K562 (cell line): Measurements from ENCODE around the gene XPC. TPM values are rescaled to one million over a fixed set of nuclear protein-coding genes. Genes with fewer than 3 reads are reported as not detected.

Source experiments
- C11orf30 ChIP-seq: fragments of 450-650 bp; IDR thresholded peaks from 2 replicates; pipeline ENCODE4 v1.6.1; 2016; ENCODE audit warnings: low read depth, mild to moderate bottlenecking
- CEBPB ChIP-seq: fragments of 450-650 bp; IDR thresholded peaks from 2 replicates; pipeline ENCODE4 v1.6.1; 2016; ENCODE audit warnings: missing genetic modification characterization, missing compliant biosample characterization
- FOSL1 ChIP-seq: fragments of 200-800 bp; sonication (Bioruptor generic); conservative IDR thresholded peaks from 2 replicates; pipeline ENCODE4 v1.6.1; 2016; ENCODE audit warnings: missing genetic modification characterization, missing compliant biosample characterization
- MCM5 ChIP-seq: fragments of 450-650 bp; IDR thresholded peaks from 2 replicates; pipeline ENCODE4 v1.6.1; 2016; ENCODE audit warnings: low read depth
- PHB ChIP-seq: fragments of 250-450 bp; sonication (Bioruptor Pico); IDR thresholded peaks from 2 replicates; pipeline ENCODE4 v1.5.0; 2021
- PYGO2 ChIP-seq: fragments of 450-650 bp; IDR thresholded peaks from 2 replicates; pipeline ENCODE4 v1.6.1; 2016; ENCODE audit warnings: mild to moderate bottlenecking, missing genetic modification characterization, moderate library complexity, missing compliant biosample characterization
- RBBP5 ChIP-seq: fragments of 200-600 bp; sonication (generic); IDR thresholded peaks from 2 replicates; pipeline ENCODE4 v1.6.1; 2012; ENCODE audit warnings: borderline replicate concordance, mild to moderate bottlenecking, low read length, control low read depth, inconsistent platforms; ENCODE audit not compliant: insufficient read depth, poor library complexity, severe bottlenecking
- SIN3A ChIP-seq, 2 experiments: fragments of 150-350 bp in 1 of 2; IDR thresholded peaks; 2 replicates each; pipeline ENCODE4 v1.6.1; 2011 to 2016; ENCODE audit warnings: borderline replicate concordance in 2 of 2, low read depth in 2 of 2, low read length in 2 of 2, mild to moderate bottlenecking in 2 of 2, moderate library complexity in 2 of 2; ENCODE audit not compliant: control insufficient read depth in 1 of 2
- SRSF1 ChIP-seq: fragments of 200-400 bp; formaldehyde crosslinking; IDR thresholded peaks from 2 replicates; pipeline ENCODE4 v1.6.1; 2017; ENCODE audit warnings: mild to moderate bottlenecking, low read depth, low read length, moderate library complexity
- STAG1 ChIP-seq: sonication (generic); formaldehyde crosslinking; IDR thresholded peaks from 2 replicates; pipeline ENCODE4 v1.5.0; 2020; ENCODE audit warnings: missing genetic modification reagents, borderline replicate concordance
- TCF3 ChIP-seq: sonication (generic); formaldehyde crosslinking; IDR thresholded peaks from 2 replicates; pipeline ENCODE4 v1.4.0; 2020; ENCODE audit warnings: mild to moderate bottlenecking, missing genetic modification reagents
- TFAM ChIP-seq: fragments of 250-450 bp; sonication (Bioruptor Pico); conservative IDR thresholded peaks from 2 replicates; pipeline ENCODE4 v1.5.0; 2021; ENCODE audit warnings: mild to moderate bottlenecking, moderate library complexity
- ZFP30 ChIP-seq: fragments of 250-450 bp; sonication (Bioruptor Pico); IDR thresholded peaks from 2 replicates; pipeline ENCODE4 v1.8.0; 2022; ENCODE audit warnings: moderate library complexity, mild to moderate bottlenecking, inconsistent platforms, borderline replicate concordance
- ZNF324 ChIP-seq: fragments of 250-450 bp; sonication (Bioruptor Pico); IDR thresholded peaks from 2 replicates; pipeline ENCODE4 v1.4.0; 2020; ENCODE audit warnings: mild to moderate bottlenecking
- ZSCAN32 ChIP-seq: fragments of 450-650 bp; formaldehyde crosslinking; IDR thresholded peaks from 2 replicates; pipeline ENCODE4 v1.4.0; 2020; ENCODE audit warnings: mild to moderate bottlenecking, moderate library complexity
- polyA plus RNA-seq, 8 experiments: library from polyadenylated mRNA; depleted of rRNA in 4 of 8; stranded (reverse) in 5 of 8; unstranded in 3 of 8; fragments of >200 nt; fragmentation: Nextera tagmentation in 2 of 8; fragmentation: Illumina TruSeq in 1 of 8; extraction: Ambion mirVana in 2 of 8; extraction: Trizol in 1 of 8; gene quantifications; 2 replicates each; pipeline versions ENCODE4 v1.2.1 to v1.2.3, GENCODE V29; 2011 to 2014; ENCODE audit warnings: inconsistent platforms in 1 of 8, missing spikeins in 1 of 8
- total RNA-seq, 7 experiments: library from RNA; depleted of rRNA in 6 of 7; stranded (reverse); fragments of >200 nt in 6 of 7; fragmentation: Illumina TruSeq in 2 of 7; extraction: Trizol in 2 of 7; gene quantifications; 2 replicates each; pipeline versions ENCODE4 v1.2.1 to v1.2.3, GENCODE V29; 2011 to 2021; ENCODE audit warnings: low replicate concordance in 1 of 7
- TF ChIP-seq, protein P1 (sequence below): fragments of 250-450 bp; sonication (Bioruptor Pico); IDR thresholded peaks from 2 replicates; pipeline ENCODE4 v1.4.0; 2020; ENCODE audit warnings: mild to moderate bottlenecking, moderate library complexity
- TF ChIP-seq, protein P2 (sequence below): IDR thresholded peaks from 3 replicates; pipeline ENCODE4 v1.6.1; 2011; ENCODE audit warnings: borderline replicate concordance, mild to moderate bottlenecking, moderate library complexity; ENCODE audit not compliant: insufficient read length; ENCODE audit errors: extremely low read depth
- TF ChIP-seq, protein P3 (sequence below): fragments of 250-450 bp; sonication (Bioruptor Pico); IDR thresholded peaks from 2 replicates; pipeline ENCODE4 v1.8.0; 2021; ENCODE audit warnings: mild to moderate bottlenecking, moderate library complexity
- TF ChIP-seq, protein P4 (sequence below): fragments of 450-650 bp; formaldehyde crosslinking; IDR thresholded peaks from 2 replicates; pipeline ENCODE4 v1.4.0; 2020; ENCODE audit warnings: mild to moderate bottlenecking, moderate library complexity

Gene XPC
- total and polyA plus RNA-seq, 9 of the 15 experiments (the other 6 are each of a cell fraction or from before 2014, with no cell fraction given) = 3.8 to 54.7 (median 41.3) TPM

DNA sequence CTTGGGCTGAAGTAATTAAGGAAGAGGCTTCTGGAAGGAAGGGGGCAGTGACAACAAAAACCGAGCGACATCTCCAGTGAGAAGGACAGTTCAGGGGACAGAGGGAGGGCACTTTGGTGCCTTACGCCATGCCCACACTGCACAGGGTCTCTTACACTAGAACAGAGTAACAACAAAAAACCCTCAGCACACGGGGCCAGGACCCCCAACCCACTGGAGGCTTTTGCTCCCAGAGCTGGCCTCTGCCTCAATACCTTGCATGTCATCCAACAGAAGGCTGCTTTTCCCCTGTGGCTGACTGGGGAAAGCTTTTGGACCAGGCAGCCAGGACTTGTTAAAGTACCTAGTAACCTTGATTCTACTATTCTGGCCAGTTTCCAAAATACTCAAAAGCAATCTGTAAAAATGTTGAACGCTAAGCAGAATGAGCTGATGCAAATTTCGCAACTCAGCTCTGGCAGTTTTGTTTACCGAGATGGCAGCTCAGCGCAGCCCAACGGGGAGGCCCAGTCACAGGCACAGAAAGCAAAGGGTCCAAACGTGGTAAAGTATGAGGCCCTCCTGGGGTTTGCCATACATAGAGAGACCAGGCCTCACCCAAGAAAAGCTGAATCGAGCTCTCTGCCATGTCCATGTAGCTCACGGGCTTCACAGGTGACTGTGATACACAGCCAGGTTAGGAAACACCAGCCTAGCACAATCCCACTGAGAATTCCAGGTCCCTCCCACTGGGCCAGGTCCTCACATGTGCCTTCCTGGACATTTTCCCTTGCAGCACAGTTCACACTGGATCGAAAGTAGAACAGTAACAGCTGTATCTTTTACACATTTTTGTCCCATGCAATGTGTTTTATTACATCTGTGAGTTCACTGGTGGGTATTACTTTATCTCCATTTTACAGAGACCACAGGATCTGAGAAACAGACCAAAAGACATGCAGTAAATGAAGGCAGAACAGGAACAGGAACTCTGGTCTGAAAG is 59.7 kb downstream of the XPC start (continued):
- TF ChIP-seq, protein P1, sequence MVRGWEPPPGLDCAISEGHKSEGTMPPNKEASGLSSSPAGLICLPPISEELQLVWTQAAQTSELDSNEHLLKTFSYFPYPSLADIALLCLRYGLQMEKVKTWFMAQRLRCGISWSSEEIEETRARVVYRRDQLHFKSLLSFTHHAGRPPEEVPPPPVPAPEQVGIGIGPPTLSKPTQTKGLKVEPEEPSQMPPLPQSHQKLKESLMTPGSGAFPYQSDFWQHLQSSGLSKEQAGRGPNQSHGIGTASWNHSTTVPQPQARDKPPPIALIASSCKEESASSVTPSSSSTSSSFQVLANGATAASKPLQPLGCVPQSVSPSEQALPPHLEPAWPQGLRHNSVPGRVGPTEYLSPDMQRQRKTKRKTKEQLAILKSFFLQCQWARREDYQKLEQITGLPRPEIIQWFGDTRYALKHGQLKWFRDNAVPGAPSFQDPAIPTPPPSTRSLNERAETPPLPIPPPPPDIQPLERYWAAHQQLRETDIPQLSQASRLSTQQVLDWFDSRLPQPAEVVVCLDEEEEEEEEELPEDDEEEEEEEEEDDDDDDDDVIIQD (CRISPR knock-in tag) = no peak
- TF ChIP-seq STAG1 (CRISPR knock-in tag) (no peak), ZFP30 (CRISPR knock-in tag) (no peak), RBBP5 (no peak), FOSL1 (no peak), TCF3 (peak; percentile 36; the same call in 1 of the 2 replicates), ZNF324 (CRISPR knock-in tag) (no peak), CEBPB (tag) (peak; percentile 59), SRSF1 (no peak), SIN3A (IDR thresholded peaks at IDR 0.05; ENCODE audit: borderline replicate concordance in 2 of 2, control insufficient read depth in 1 of 2, low read depth in 2 of 2, low read length in 2 of 2) (no peak), PYGO2 (tag) (no peak), PHB (CRISPR knock-in tag) (no peak), MCM5 (no peak), TFAM (no peak), ZSCAN32 (no peak), C11orf30 (no peak)
- TF ChIP-seq, protein P2, sequence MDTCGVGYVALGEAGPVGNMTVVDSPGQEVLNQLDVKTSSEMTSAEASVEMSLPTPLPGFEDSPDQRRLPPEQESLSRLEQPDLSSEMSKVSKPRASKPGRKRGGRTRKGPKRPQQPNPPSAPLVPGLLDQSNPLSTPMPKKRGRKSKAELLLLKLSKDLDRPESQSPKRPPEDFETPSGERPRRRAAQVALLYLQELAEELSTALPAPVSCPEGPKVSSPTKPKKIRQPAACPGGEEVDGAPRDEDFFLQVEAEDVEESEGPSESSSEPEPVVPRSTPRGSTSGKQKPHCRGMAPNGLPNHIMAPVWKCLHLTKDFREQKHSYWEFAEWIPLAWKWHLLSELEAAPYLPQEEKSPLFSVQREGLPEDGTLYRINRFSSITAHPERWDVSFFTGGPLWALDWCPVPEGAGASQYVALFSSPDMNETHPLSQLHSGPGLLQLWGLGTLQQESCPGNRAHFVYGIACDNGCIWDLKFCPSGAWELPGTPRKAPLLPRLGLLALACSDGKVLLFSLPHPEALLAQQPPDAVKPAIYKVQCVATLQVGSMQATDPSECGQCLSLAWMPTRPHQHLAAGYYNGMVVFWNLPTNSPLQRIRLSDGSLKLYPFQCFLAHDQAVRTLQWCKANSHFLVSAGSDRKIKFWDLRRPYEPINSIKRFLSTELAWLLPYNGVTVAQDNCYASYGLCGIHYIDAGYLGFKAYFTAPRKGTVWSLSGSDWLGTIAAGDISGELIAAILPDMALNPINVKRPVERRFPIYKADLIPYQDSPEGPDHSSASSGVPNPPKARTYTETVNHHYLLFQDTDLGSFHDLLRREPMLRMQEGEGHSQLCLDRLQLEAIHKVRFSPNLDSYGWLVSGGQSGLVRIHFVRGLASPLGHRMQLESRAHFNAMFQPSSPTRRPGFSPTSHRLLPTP = no peak
- TF ChIP-seq, protein P3, sequence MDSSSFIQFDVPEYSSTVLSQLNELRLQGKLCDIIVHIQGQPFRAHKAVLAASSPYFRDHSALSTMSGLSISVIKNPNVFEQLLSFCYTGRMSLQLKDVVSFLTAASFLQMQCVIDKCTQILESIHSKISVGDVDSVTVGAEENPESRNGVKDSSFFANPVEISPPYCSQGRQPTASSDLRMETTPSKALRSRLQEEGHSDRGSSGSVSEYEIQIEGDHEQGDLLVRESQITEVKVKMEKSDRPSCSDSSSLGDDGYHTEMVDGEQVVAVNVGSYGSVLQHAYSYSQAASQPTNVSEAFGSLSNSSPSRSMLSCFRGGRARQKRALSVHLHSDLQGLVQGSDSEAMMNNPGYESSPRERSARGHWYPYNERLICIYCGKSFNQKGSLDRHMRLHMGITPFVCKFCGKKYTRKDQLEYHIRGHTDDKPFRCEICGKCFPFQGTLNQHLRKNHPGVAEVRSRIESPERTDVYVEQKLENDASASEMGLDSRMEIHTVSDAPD = no peak
- TF ChIP-seq, protein P4, sequence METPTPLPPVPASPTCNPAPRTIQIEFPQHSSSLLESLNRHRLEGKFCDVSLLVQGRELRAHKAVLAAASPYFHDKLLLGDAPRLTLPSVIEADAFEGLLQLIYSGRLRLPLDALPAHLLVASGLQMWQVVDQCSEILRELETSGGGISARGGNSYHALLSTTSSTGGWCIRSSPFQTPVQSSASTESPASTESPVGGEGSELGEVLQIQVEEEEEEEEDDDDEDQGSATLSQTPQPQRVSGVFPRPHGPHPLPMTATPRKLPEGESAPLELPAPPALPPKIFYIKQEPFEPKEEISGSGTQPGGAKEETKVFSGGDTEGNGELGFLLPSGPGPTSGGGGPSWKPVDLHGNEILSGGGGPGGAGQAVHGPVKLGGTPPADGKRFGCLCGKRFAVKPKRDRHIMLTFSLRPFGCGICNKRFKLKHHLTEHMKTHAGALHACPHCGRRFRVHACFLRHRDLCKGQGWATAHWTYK (CRISPR knock-in tag) = no peak
